HCT116 (cell line): ENCODE data around the gene CDK8. TPM values are rescaled to one million over a fixed set of nuclear protein-coding genes. Genes with fewer than 3 reads are reported as not detected.

ENCODE experiments used
- ATAC-seq: fragments of 200-7000 bp; cut with Tn5 transposase; 2 replicates; pipeline ENCODE4 v1.9.1; 2020; ENCODE audit warnings: mild to moderate bottlenecking, moderate library complexity
- BruUV-seq: library from RNA; stranded (reverse); fragments of 400-500 nt; replicated peaks from 2 replicates; lab custom pipeline; 2021; lab: Mats Ljungman, UMichigan
- CTCF ChIA-PET: fragments of 300-600 bp; sonication (Branson Sonifier 250); formaldehyde crosslinking; loops from one replicate; lab custom pipeline; 2021; ENCODE audit warnings: antibody characterized with exemption; lab: Charles Lee
- POLR2A ChIA-PET: fragments of 300-600, 350-600 bp; sonication (Branson Sonifier 250); formaldehyde crosslinking; loops from one replicate; lab custom pipeline; 2021; ENCODE audit warnings: antibody characterized with exemption; lab: Charles Lee
- RAD21 ChIA-PET, 2 experiments: fragments of 300-600 bp; sonication (Branson Sonifier 250); formaldehyde crosslinking; loops; one replicate each; lab custom pipeline; 2023; ENCODE audit warnings: low total read pairs in 2 of 2; ENCODE audit not compliant: uncharacterized antibody in 2 of 2, unreplicated experiment in 2 of 2, low non-redundant PET in 1 of 2; lab: Charles Lee
- DNase-seq: peaks from one replicate; pipeline ENCODE4 v3.0.0-alpha.2; 2010; ENCODE audit warnings: low read depth, low spot score
- H2AFZ ChIP-seq: fragments of 200-600 bp; shearing (Covaris generic), sonication (generic); 2 replicates; pipeline ENCODE4 v1.6.1; 2017; ENCODE audit warnings: low read depth, mixed run types, mixed read lengths, antibody characterized with exemption, low read length; ENCODE audit not compliant: poor library complexity, severe bottlenecking
- H3K27ac ChIP-seq: 2 replicates; pipeline ENCODE4 v1.5.1; 2012; ENCODE audit warnings: low read depth, low read length
- H3K27me3 ChIP-seq: fragments of 200-600 bp; sonication (generic); 2 replicates; pipeline ENCODE4 v1.6.1; 2016; ENCODE audit warnings: mixed run types, low read length, mixed read lengths; ENCODE audit not compliant: insufficient read depth
- H3K36me3 ChIP-seq, 2 experiments: fragments of 200-500 bp in 1 of 2; fragments of 200-600 bp in 1 of 2; sonication (Bioruptor generic) in 1 of 2; sonication (generic) in 1 of 2; 2 replicates each; pipeline versions ENCODE4 v1.5.1 to v1.6.1; 2014 to 2016; ENCODE audit warnings: low read length in 2 of 2, inconsistent platforms in 1 of 2, mixed read lengths in 1 of 2, mixed run types in 1 of 2; ENCODE audit not compliant: insufficient read depth in 2 of 2, control insufficient read depth in 1 of 2
- H3K4me1 ChIP-seq, 2 experiments: fragments of 200-600 bp in 1 of 2; sonication (generic) in 1 of 2; 2 replicates each; pipeline versions ENCODE4 v1.5.1 to v1.6.1; 2012 to 2017; ENCODE audit warnings: low read length in 2 of 2, inconsistent platforms in 1 of 2, mild to moderate bottlenecking in 1 of 2, mixed read lengths in 1 of 2, mixed run types in 1 of 2, moderate library complexity in 1 of 2; ENCODE audit not compliant: insufficient read depth in 2 of 2, control insufficient read depth in 1 of 2
- H3K4me2 ChIP-seq: fragments of 200-600 bp; sonication (generic); 2 replicates; pipeline ENCODE4 v1.6.1; 2017; ENCODE audit warnings: mixed run types, low read length, mixed read lengths
- H3K4me3 ChIP-seq, 2 experiments: fragments of 200-600 bp in 1 of 2; sonication (generic) in 1 of 2; replicated peaks in 1 of 2; 2 replicates each; pipeline ENCODE4 v1.5.1; 2011 to 2016; ENCODE audit warnings: low read length in 2 of 2, control low read depth in 1 of 2, low read depth in 1 of 2, mild to moderate bottlenecking in 1 of 2, mixed read lengths in 1 of 2, mixed run types in 1 of 2
- H3K79me2 ChIP-seq: fragments of 200-600 bp; sonication (generic); 2 replicates; pipeline ENCODE4 v1.6.1; 2017; ENCODE audit warnings: mild to moderate bottlenecking, mixed run types, low read length, moderate library complexity, mixed read lengths; ENCODE audit not compliant: insufficient read depth
- H3K9ac ChIP-seq: fragments of 200-600 bp; sonication (generic); 2 replicates; pipeline ENCODE4 v1.6.1; 2016; ENCODE audit warnings: low read length, mixed read lengths
- H3K9me2 ChIP-seq: fragments of 200-600 bp; sonication (generic), shearing (Covaris generic); 2 replicates; pipeline ENCODE4 v1.6.1; 2017; ENCODE audit warnings: mixed run types, mild to moderate bottlenecking, moderate library complexity; ENCODE audit not compliant: insufficient read depth
- H3K9me3 ChIP-seq, 2 experiments: fragments of 200-500 bp in 1 of 2; fragments of 200-600 bp in 1 of 2; sonication (Bioruptor generic) in 1 of 2; sonication (generic) in 1 of 2; 2 replicates each; pipeline ENCODE4 v1.6.1; 2014 to 2017; ENCODE audit warnings: low read length in 2 of 2, mixed read lengths in 2 of 2, inconsistent platforms in 1 of 2, low read depth in 1 of 2, mild to moderate bottlenecking in 1 of 2, mixed run types in 1 of 2, moderate library complexity in 1 of 2; ENCODE audit not compliant: control insufficient read depth in 1 of 2, insufficient read depth in 1 of 2
- H4K20me1 ChIP-seq: fragments of 200-600 bp; sonication (generic), shearing (Covaris generic); 2 replicates; pipeline ENCODE4 v1.6.1; 2017; ENCODE audit warnings: mixed run types, mild to moderate bottlenecking, moderate library complexity; ENCODE audit not compliant: insufficient read depth
- ELF1 ChIP-seq: IDR thresholded peaks from 2 replicates; pipeline ENCODE4 v1.6.1; 2012; ENCODE audit warnings: low read depth, borderline replicate concordance
- EZH2phosphoT487 ChIP-seq: fragments of 200-600 bp; IDR thresholded peaks from 2 replicates; pipeline ENCODE4 v1.6.1; 2018; ENCODE audit warnings: antibody characterized with exemption, borderline replicate concordance
- FOSL1 ChIP-seq: IDR thresholded peaks from 2 replicates; pipeline ENCODE4 v1.6.1; 2012; ENCODE audit warnings: low read depth
- RAD21 ChIP-seq: IDR thresholded peaks from 2 replicates; pipeline ENCODE4 v1.6.1; 2012; ENCODE audit warnings: low read depth, mild to moderate bottlenecking
- TCF7L2 ChIP-seq: IDR thresholded peaks from 2 replicates; pipeline ENCODE4 v1.7.0; 2011; ENCODE audit warnings: borderline replicate concordance, inconsistent platforms; ENCODE audit not compliant: insufficient read depth, insufficient read length; ENCODE audit errors: extremely low read depth
- YY1 ChIP-seq: IDR thresholded peaks from 2 replicates; pipeline ENCODE4 v1.6.1; 2011; ENCODE audit warnings: low read length, low read depth, moderate library complexity, mild to moderate bottlenecking; ENCODE audit not compliant: insufficient replicate concordance; ENCODE audit errors: extremely low read depth
- intact Hi-C: fragments of 100-400 bp; cut with micrococcal nuclease; formaldehyde crosslinking; loops from 2 replicates; pipeline ENCODE4 v1.10.0; 2022
- total RNA-seq: library from RNA; stranded (reverse); gene quantifications from one replicate; pipeline ENCODE4 v1.2.1, GENCODE V29; 2021; ENCODE audit not compliant: unreplicated experiment
- TF ChIP-seq, protein P1 (sequence below): IDR thresholded peaks from 2 replicates; pipeline ENCODE4 v1.6.1; 2011; ENCODE audit warnings: mild to moderate bottlenecking, low read length, moderate library complexity; ENCODE audit not compliant: insufficient replicate concordance; ENCODE audit errors: extremely low read depth
- TF ChIP-seq, protein P2 (sequence below), 3 experiments: fragments of 200-600 bp in 1 of 3; sonication (generic) in 1 of 3; IDR thresholded peaks in 2 of 3; conservative IDR thresholded peaks in 1 of 3; 2 replicates each; pipeline ENCODE4 v1.5.1; 2012 to 2017; ENCODE audit warnings: low read depth in 2 of 3, low read length in 2 of 3, antibody characterized with exemption in 1 of 3, borderline replicate concordance in 1 of 3, control low read depth in 1 of 3, mild to moderate bottlenecking in 1 of 3, mixed read lengths in 1 of 3, mixed run types in 1 of 3, moderate library complexity in 1 of 3; ENCODE audit not compliant: insufficient read depth in 1 of 3

The CDK8 gene
- total RNA-seq, 1 experiment from 2014 or later = 23.8 TPM

DNA sequence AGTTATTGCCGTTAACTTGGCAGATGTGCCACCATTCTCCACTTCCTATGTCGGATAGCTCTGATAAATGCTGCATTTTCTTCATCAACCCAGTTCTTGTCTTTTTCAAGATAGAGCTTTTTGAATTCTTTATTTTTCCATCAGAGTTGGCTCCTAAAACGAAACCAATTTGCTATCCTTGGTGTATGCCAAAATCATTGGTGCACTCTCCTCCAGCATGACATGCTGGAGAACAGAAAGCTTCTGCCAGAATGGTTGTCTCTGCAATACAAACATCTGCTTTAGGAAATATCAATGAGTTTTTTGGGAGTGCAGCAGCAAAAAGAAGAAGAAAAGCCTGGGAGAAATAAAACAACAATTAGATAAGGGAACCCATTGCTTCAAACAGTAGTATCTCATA is 124.2 kb downstream of the CDK8 start (continued):
- TF ChIP-seq FOSL1 = no peak

DNA sequence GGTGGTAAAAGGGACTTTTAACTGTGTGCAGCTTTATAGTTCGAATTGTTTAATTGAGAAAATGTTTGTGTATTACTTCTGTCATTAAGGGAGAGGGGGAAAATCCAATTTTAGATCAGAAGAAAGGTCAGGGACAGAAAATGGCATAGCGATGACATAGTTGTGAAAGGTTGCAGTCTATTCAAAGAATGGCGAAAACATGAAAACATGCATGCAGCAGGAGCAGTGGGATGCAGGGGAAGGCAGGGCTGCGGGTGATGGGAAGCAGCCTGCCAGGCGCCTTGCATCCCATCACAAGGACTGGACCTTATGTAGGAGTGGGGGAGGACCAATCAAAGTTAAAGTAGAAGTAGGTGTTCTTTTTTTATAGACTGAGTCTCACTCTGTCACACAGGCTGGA is 125.9 kb downstream of the CDK8 start:
- no peaks in the 10 kb centered on the region for H3K36me3 ChIP-seq
- intact Hi-C loops = no loop called here
- POLR2A ChIA-PET = no interaction called here

More for the DNA sequence above, 125.9 kb downstream of the CDK8 start:
- ATAC-seq (no peak), DNase-seq (no peak)
- Histone ChIP-seq H3K9me3 (no peaks in the 10 kb centered on the region), H2AFZ (no peak overlapping the region), H3K9me2 (no peaks in the 10 kb centered on the region), H3K4me3 (no peak overlapping the region), H3K9ac (no peak overlapping the region), H3K27me3 (no peaks in the 10 kb centered on the region), H3K4me2 (no peak overlapping the region), H3K27ac (no peak overlapping the region), H3K79me2 (no peaks in the 10 kb centered on the region), H3K4me1 (no peaks in the 10 kb centered on the region), H4K20me1 (no peaks in the 10 kb centered on the region)
- no TSS peak for BruUV-seq
- ChIA-PET CTCF (no interaction called here), RAD21 (no interaction called here)
- no peak for TF ChIP-seq EZH2phosphoT487
- no peak for TF ChIP-seq TCF7L2
- TF ChIP-seq FOSL1 = no peak
- TF ChIP-seq, protein P1, sequence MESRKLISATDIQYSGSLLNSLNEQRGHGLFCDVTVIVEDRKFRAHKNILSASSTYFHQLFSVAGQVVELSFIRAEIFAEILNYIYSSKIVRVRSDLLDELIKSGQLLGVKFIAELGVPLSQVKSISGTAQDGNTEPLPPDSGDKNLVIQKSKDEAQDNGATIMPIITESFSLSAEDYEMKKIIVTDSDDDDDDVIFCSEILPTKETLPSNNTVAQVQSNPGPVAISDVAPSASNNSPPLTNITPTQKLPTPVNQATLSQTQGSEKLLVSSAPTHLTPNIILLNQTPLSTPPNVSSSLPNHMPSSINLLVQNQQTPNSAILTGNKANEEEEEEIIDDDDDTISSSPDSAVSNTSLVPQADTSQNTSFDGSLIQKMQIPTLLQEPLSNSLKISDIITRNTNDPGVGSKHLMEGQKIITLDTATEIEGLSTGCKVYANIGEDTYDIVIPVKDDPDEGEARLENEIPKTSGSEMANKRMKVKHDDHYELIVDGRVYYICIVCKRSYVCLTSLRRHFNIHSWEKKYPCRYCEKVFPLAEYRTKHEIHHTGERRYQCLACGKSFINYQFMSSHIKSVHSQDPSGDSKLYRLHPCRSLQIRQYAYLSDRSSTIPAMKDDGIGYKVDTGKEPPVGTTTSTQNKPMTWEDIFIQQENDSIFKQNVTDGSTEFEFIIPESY = no peak
- TF ChIP-seq, protein P2, sequence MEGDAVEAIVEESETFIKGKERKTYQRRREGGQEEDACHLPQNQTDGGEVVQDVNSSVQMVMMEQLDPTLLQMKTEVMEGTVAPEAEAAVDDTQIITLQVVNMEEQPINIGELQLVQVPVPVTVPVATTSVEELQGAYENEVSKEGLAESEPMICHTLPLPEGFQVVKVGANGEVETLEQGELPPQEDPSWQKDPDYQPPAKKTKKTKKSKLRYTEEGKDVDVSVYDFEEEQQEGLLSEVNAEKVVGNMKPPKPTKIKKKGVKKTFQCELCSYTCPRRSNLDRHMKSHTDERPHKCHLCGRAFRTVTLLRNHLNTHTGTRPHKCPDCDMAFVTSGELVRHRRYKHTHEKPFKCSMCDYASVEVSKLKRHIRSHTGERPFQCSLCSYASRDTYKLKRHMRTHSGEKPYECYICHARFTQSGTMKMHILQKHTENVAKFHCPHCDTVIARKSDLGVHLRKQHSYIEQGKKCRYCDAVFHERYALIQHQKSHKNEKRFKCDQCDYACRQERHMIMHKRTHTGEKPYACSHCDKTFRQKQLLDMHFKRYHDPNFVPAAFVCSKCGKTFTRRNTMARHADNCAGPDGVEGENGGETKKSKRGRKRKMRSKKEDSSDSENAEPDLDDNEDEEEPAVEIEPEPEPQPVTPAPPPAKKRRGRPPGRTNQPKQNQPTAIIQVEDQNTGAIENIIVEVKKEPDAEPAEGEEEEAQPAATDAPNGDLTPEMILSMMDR (IDR thresholded peaks at IDR 0.05 in 2 of 3, conservative IDR thresholded peaks at IDR 0.05 in 1 of 3; ENCODE audit: borderline replicate concordance in 1 of 3, insufficient read depth in 1 of 3, low read depth in 2 of 3, low read length in 2 of 3) = no peak
- TF ChIP-seq ELF1 = no peak
- TF ChIP-seq RAD21 = no peak
- TF ChIP-seq YY1 = no peak
